ENCODE measurements around the gene PREPL. TPM values are rescaled to one million over a fixed set of nuclear protein-coding genes. Genes with fewer than 3 reads are reported as not detected.
"Not testable (repeated sequence)": the region's sequence is repeated elsewhere in the genome, so short reads cannot be mapped to it uniquely, and the experiment has no call there.

PREPL gene
- total RNA-seq, 2 experiments from 2014 or later, result 36.6 to 37.0 TPM

DNA sequence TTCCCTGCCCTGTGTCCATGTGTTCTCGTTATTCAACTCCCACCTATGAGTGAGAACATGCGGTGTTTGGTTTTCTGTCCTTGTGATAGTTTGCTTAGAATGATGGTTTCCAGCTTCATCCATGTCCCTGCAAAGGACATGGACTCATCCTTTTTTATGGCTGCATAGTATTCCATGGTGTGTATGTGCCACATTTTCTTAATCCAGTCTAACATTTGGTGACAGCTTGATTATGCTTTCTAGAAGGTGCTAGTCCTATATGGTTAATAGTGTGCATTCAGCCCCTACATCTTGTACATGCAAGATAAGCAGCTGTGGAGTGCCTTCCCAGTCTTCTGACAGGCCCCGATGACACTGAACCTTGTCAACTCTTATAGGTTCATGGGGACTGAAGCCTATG is 57.5 kb downstream of the PREPL start:
- POLR2A ChIA-PET, result not testable (repeated sequence)
- CTCF ChIA-PET, result interaction anchor here (0.7 kb wide), 1 partner anchor 318 kb away, joined by 4 read pairs; no protein-coding TSS in a partner anchor

DNA sequence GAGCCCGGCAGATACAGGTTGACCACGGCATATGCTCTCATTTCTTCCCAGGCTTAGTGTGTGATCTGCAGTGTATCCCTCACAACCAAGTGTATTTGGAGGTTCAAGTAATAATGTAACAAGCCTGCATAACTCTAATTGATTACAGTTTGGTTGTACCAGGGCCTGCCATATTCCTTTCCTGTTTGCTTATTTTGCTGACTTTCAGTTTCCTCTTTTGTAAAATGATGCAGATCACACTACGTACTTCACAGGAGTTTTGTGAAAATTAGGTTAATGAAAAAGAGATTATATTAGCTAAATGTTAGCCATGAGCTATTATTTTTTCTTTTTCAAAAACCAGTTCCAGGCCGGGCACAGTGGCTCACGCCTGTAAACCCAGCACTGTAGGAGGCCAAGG is 60.2 kb downstream of the PREPL start:
- ChIA-PET CTCF (no interaction called here), POLR2A (no interaction called here)

DNA sequence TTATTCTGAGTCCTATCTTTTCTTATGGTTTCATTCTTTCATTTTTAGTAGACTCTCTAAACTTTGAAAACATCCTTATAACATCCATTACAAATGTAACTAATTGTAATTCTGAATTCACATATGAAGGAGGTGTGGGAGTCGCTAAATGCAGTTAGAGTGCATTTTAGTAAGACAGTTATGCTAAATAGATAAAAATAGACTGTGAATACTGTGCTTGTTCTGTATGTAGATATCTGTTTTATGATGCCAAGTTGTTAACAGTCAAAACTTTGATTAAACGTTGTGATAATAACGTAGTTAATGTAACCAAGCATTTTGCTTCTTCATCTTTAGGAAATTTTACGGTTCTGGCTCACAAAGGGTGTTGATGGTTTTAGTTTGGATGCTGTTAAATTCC is 61.7 kb downstream of the PREPL start:
- CTCF ChIA-PET, result no interaction called here
- POLR2A ChIA-PET, result no interaction called here

DNA sequence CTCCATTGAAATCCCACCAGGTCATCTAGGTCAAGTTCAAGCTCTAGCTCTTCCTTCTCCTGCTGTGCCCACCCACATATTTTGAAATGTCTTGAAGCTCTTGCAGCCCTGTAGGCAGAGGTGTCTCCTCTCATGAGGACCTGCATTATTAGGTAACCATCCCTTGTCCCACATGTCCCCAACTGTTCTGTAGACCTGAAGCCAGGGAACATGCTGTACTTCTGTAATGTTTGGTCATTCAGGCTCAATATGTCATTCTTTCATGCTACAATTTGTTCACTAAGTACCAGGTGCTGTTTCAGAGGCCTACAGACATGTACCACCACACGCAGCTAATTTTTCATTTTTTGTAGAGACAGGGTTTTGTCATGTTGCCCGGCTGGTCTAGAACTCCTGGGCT is 63.9 kb downstream of the PREPL start:
- ChIA-PET POLR2A (no interaction called here), CTCF (no interaction called here)

DNA sequence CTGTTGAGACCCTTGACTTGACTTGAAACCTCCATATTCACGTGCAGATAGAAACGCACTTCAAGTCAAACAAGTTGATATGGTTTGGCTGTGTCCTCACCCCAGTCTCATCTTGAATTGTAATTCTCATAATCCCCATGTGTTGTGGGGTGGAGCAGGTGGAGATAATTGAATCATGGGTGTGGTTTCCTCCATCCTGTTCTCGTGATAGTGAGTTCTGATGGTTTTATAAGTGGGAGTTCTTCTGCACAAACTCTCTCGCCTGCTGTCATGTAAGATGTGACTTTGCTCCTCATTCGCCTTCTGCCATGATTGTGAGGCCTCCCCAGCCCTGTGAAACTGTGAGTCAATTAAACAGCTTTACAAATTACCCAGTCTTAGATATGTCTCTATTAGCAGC is 64.6 kb downstream of the PREPL start:
- ChIA-PET CTCF (no interaction called here), POLR2A (no interaction called here)

DNA sequence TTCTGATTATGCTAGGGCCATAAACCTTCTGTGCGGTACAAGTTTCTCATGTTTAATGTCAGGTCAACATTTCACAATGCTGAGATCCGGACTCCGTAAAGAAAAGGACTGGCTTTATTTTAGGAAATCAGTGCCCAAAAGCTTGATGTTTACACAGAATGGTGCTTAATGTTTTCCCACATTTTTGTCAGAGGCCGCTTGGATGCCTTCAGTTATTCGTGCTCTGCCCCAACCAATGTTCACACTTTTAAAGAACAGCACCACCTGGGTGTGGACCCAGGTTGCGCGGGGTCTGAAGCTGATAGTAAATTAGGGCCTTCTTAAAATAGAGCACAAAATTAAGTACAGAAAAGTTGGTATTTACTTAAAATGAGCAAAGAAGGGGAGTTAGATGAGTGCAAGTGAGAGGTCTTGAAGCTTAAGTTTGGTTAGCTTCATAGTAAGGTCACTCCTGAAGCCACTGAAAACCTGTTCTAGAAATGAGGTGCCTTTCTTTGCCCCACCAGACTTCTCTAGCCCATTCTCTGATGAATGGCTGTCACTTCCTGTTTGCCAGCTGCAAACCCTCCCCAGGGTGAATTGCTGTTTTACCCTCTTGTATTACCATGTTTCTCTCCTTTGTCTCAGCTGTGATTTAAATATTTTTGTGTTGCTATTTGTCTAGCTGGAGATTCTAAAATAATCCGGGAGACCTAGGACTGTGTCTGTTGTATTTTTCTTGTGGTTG is 65.5 kb downstream of the PREPL start:
- POLR2A ChIA-PET, result no interaction called here
- CTCF ChIA-PET, result no interaction called here

DNA sequence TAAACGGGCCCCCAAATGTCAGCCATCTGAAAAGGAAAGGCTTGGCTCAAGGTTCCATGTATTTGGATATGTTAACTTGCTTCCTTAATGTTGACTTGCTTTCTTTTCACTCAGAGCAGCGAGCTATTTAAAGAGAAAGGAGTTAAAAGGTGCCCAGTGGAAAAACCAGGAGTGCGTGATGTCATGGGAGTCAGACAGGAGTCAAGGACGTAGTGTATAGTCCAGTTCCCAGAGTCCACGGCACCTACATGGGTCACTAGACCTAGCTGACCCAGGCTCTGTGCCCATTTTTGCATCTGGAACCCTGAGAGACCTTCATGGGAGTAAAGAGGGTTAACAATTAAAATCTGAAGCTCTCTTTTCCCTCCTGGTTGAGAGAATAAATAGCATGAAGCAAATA is 66.2 kb downstream of the PREPL start:
- ChIA-PET CTCF (no interaction called here), POLR2A (no interaction called here)

DNA sequence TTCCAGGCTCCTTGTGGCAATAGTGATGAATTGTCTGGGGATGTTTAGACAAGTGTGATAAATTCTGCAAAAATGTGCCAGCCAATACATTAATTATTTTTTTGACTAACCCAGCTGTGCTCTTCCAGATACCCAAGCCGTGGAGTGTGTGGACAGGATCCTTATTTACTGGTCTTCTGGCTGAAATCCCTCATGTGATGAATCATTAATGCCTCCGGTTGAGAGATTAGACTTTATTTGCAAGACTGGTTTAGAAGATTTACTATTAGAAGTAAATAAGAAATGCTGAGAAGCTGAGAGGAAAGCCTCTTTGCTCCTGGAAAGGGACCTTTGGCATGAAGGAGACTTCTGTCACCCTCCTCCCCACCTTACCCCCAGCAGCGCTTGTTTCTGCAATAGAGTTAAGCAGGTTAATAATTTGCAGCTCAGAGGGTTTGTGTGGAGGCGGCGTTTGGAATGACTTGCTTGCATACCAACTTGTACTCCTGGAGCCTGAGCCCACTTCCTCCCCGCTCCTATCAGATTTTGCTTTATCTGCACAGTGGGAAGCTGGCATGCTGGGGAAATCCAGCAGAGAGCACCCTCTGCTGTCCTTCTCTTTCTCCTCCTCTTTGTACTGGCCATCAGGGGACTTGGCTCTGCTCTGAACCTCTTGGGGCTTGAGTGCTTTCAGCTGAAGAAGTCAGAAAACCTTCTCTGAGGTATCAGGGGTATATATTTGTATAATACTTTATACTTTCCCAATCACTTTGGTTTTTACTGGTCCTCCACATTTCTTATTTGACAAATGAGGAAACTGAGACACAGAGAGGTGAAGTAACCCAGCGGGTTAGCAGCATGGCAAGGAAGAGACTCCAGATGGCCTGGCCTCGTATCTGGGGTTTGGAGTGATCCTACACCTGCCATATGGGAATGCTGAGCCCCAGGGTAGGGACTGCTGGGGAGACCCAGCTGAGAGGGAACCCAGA is 69.7 kb downstream of the PREPL start:
- CTCF ChIA-PET, result no interaction called here
- POLR2A ChIA-PET, result no interaction called here

DNA sequence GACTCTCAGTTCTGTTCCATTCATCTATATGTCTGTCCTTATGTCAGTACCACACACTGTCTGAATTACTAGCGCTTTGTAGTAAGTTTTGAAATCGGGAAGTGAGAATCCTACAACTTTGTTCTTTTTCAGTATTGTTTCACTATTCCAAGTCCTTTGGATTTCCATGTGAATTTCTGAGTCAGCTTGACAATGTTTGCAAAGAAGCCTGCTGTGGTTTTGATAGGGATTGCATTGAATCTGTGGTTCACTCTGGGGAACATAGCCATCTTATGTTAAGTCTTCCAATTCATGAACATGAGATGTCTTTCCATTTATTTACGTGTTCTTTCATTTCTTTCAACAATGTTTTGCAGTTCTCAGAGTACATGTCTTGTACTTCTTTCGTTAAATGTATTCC is 71.0 kb downstream of the PREPL start:
- POLR2A ChIA-PET, result no interaction called here
- CTCF ChIA-PET, result no interaction called here

DNA sequence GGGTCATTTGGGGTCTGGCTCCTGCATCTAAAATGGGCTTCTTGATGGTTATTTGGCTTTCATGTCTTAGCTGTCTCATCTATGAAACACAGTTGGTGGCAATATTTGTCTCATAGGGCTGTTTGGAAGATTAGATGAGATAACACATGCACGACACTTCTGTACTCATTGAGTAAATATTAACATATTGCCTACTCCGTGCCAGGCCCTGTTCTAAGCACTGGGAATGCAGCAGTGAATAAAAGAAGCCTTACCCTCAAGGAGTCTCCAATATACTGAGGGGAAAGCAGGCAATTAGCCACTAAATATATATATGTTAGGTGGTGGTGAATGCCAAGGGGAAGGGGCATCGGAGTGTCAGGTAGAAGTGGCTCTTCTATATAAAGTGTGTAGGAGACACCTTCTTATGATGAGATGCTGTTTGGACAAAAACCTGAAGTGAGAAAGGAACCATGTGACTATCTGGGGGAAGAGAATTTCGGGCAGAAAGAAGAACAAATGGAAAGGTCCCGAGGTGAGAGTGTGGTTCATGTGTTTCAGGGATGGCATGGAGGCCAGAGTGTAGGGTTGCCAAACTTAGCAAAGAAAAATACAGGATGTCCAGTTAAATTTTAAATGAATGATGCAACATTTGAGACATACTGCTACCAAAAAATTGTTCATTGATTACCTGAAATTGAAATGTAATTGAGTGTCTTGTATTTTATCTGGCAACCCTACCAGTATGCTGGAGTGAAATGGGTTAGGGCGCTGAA is 74.2 kb downstream of the PREPL start:
- ChIA-PET CTCF (no interaction called here), POLR2A (no interaction called here)

DNA sequence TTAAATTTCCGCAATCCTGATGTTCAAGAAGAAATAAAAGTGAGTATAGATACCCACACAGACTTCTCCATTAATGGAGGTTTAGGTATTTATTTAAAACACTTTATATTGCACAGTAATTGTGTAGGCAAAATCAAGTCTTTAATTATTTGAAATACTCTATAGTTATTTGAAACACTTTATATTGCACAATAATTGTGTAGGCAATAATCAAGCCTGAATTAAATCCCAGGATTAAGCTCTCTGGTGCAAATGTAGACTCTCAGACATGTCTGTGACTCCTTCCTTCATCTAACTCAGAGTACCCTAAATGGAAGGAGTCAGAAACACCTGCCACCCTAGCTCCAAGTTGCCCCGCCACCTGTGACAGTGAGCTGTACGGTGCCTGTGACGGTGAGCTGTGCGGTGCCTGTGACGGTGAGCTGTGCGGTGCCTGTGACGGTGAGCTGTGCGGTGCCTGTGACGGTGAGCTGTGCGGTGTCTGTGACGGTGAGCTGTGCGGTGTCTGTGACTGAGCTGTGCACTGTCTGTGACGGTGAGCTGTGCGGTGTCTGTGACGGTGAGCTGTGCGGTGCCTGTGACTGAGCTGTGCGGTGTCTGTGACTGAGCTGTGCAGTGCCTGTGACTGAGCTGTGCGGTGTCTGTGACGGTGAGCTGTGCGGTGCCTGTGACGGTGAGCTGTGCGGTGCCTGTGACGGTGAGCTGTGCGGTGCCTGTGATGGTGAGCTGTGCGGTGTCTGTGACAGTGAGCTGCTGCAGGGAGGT is 75.0 kb downstream of the PREPL start:
- ChIA-PET POLR2A (no interaction called here), CTCF (no interaction called here)

DNA sequence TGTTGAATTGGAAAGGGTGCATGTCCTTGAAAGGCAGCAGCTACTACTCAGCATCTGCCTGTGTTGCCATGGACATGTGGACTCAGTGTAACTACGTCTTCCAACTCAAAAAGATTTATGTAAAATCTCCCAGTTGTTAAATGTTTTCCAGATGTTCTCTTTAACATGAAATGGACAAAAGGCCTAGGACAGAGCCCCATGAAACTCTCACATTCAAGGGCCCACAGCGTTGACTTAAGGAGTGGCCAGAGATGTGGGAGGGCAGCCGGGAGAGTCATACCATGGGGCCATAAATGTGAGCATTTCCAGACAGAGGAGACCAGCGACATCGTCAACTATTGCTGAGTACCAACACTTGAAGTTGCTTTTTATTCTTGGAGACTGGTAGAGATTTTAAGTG is 76.1 kb downstream of the PREPL start:
- POLR2A ChIA-PET, result no interaction called here
- CTCF ChIA-PET, result no interaction called here

DNA sequence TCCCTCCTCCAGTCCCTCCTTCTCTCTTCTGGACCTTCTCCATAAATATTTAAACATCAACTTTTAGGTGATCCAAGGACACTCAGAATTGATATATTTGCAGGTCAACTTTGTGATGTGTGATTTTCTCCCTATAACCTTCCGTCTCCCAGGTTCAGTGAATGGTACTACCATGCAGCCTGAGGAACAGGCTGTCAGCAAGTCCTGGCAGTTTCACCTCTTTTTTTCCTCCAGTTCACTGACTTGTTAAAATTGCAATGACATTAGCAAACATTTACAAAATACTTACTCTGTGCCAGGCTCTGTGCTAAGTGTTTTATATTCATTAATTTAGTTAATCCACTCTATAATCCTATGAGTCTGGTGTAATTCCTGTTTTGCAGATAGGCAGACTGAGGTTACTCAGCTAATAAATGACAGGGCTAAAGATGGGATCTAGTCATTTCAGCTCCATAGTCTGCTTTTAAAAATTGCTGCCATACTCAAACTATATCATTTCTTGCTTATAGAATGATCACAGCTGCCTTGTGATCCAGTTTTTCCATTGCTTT is 78.1 kb downstream of the PREPL start:
- POLR2A ChIA-PET, result no interaction called here
- CTCF ChIA-PET, result no interaction called here

DNA sequence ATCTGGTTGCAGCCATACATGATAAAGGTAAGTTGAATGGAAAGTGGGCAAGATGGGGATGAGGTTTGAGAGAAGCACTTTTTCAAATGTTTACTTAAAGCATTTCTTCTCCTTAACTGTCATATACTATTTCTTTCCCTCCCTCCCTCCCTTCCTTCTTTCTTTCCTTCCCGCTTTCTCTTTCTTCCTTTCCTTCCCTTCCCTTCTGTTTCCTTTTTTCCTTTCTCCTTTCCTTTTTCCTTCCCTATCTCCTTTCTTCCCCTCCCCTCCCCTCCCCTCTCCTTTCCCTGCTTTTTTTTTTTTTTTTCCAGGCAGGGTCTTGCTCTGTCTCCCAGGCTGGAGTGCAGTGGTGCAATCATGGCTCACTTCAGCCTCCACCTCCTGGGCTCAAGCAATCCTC is 80.4 kb downstream of the PREPL start:
- ChIA-PET POLR2A (no interaction called here), CTCF (no interaction called here)

DNA sequence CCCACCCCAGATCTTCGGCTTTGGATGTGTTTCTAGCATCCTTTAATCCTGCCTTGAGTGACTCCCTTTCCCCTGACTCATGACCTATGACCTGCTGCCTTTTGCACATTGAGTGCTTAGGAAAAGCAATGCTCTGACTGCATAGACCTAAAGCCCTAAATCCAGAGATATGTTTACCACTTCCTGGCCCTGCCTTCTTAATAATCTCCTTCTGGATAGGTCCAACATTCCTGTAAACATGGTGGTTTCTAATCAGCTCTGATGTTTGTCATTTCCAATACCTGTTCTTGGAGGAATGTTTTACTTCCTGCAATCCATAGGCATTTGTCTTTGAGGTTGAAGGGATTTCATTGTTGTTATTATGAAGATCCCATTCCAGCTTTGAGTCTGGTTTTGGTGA is 83.8 kb downstream of the PREPL start:
- POLR2A ChIA-PET, result no interaction called here
- CTCF ChIA-PET, result no interaction called here

DNA sequence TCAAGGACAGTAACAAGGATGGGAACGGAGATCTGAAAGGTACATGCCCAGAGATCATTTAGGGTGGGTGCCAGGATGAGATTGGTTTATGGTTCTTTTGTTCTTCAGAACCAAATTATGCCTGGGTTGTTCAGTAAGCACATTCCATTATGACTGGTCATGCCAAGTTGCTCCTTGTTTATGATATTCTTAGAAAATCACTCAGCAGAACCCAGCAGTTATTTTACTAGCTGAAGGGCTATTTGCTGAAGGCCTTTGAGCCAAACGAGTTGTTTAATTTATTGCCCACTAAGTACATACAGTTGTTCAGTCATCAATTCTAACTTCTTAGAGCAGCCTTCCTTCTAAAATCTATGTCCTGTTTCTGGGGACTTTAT is 85.4 kb downstream of the PREPL start:
- ChIA-PET CTCF (no interaction called here), POLR2A (interaction anchor here (0.8 kb wide), 1 partner anchor 199 kb away, joined by 3 read pairs; no protein-coding TSS in a partner anchor)

DNA sequence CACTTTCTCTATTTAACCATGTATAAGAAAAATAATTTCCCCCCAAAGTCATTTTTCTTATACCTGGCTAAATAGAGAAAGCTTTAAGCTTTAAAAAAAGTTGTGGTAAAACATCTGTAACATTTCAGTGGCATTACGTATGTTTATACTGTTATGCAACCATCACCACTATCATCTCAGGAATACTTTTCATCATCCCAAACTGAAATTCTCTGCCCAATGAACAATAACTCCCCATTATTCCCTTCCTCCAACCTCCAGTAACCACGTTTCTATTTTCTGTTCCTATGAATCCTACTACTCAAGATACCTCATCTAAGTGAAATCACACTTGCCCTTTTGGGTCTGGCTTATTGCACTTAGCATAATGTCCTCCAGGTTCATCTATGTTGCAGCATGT is 87.7 kb downstream of the PREPL start:
- ChIA-PET POLR2A (no interaction called here), CTCF (no interaction called here)

DNA sequence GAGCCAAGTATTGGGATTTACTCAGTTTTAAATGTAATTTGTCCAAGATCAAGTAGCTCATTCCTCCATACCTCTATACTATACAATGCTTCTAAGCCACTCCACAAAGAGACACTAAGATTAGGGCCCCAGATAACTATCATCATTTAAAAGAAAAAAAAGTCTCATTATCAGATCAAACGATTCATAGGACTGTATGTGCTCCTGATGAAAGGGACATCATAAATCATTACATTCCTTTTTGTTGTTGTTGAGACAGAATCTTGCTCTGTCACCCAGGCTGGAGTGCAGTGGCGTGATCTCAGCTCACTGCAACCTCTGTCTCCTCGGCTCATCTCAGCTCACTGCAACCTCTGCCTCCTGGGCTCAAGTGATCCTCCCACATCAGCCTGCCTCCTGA is 88.2 kb downstream of the PREPL start:
- ChIA-PET CTCF (no interaction called here), POLR2A (no interaction called here)

DNA sequence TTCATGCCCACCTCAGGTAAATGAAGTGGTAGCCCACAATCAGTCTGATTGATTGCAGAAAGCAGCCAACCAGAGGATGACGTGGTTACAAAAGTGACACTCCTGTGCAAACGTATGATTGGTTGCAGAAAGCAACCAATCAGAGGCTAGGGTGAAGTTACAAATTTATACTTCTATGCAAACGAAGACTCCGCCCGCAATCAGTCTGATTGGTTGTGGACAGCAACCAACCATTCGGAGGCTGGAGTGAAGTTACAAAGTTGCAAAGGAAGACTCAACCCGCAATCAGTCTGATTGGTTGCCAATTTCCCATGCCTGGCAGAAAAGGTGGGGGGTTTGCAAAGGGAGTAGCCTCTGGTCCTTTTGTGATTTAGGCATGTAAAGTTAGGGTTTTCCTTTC is 90.0 kb downstream of the PREPL start:
- POLR2A ChIA-PET, result no interaction called here

DNA sequence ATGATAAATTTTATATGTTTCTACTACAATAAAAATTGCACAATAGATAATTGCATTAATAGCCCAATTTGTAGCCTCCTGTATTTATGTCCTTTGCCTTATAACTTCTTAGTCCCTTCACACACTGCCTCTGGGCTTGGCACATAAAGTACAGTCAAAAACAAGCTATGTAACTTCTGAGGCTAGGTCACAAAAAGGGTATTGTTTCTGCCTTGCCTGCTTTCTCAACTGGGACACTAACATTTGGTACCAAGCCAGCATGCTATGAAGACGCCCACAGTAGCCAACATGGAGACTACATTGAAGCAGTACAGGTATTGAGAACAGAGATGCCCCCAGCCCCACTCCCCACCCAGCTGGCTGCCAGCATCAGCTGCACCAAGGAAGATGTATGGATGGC is 91.5 kb downstream of the PREPL start:
- ChIA-PET POLR2A (no interaction called here), CTCF (no interaction called here)

More for the DNA sequence above, 90.0 kb downstream of the PREPL start:
- CTCF ChIA-PET, result no interaction called here
